GM19468 (cell line): ENCODE results near the gene NCLN.
"Not testable (repeated sequence)": the region's sequence is repeated elsewhere in the genome, so short reads cannot be mapped to it uniquely, and the experiment has no call there.

Experiments used
- ATAC-seq: cut with Tn5 transposase; IDR thresholded peaks from one replicate; pipeline ENCODE4 v1.9.1; 2021; ENCODE audit warnings: mild to moderate bottlenecking, moderate library complexity, moderate number of reproducible peaks; ENCODE audit not compliant: unreplicated experiment; ENCODE audit errors: extremely low read depth

NCLN gene

GRCh38 chr19:3196064-3196932 lies 10.6 kb downstream of the NCLN start:
- no peak for ATAC-seq

DNA sequence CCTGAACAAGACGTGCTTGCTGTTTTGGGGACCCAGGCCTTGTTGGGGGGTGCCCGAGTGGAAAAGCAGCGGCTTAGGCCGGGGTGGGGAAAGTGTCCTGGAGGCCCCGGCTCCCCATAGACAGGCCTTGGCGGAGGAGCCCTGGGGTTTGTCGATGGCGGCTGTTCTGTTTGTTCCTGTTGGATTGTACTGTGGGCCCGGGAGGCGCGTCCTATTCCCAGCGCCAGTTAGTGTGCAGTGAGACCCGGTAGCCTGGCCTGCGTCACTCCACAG lies 11.1 kb downstream of the NCLN start:
- ATAC-seq: no peak

GRCh38 chr19:3198901-3199700 lies 13.4 kb downstream of the NCLN start:
- ATAC-seq: no peak

DNA sequence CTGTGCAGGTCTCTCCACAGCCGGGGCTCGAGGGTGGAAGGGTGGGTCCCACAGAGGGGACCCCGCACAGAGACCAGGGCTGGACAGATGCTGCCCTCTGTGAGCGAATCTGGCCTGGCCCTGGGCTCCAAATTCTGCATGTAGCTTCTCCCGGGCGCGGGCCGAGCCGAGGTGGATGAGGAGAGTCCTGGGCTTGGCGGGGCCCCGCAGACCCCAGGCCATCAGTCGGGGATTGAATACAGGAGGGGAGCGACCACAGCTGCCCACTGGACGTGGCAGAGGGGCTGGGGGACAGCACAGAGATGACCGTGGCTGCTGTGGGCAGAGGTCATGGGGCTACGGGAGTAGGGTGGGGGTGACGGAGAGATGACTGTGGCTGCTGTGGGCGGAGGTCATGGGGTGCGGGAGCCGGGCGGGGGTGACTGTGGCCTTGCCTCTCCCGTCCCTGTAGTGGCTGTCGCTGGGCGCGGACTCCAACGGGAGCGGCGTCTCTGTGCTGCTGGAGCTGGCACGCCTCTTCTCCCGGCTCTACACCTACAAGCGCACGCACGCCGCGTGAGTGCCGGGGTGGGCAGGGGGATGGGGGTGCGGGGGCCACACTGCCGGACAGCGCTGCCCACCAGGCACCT lies 15.5 kb downstream of the NCLN start:
- ATAC-seq: no peak

DNA sequence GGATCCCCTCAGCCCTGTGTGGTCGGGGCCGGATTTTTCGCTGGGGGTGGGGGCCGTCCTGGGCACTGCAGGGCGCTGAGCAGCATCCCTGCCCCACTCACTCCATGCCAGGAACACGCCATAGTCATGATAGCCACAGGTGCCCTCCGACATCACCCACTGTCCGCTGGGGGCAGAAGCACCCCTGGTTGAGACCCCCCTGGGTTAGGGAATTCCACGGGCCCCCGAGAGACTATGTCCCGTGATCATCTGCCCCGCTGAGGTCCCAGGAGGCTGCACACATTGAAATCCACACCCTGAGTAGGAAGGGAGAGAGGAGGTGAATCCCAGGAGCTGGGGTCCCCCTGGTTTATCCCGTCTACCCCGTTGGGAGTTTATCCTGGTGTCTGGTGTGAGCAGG lies 16.2 kb downstream of the NCLN start:
- no peak for ATAC-seq

DNA sequence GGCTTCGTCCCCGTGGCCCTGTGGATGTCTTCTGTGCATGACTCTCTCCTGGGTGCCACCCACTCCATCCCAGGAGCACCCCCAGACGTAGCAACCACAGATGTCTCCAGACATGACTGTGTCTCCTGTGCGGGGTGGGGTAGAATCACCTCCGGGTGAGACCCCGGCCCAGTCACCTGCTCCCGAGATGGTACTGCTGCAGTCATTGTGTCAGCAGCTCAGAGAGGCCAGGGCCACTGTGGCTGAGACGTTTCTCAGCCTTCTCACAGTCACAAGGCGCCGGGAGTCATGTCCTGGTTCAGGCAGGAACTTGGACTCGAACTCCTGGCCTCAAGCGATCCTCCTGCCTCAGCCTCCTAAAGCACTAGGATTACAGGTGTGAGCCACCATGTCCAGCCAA lies 16.6 kb downstream of the NCLN start:
- ATAC-seq: no peak

DNA sequence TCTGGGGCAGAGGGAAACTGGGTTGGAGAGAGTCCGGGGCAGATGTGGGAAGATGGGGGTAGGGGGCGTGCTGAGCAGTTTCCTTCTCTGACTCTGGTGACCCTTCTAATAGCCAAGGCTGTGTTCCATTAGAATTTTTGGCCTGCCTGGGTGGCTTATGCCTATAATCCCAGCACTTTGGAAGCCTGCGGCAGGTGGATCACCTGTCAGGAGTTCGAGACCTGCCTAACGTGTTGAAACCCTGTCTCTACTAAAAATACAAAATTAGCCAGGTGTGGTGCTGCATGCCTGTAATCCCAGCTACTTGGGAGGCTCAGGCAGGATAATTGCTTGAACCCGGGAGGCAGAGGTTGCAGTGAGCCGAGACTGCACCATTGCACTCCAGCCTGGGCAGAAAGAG lies 17.2 kb downstream of the NCLN start:
- not testable (repeated sequence) for ATAC-seq

DNA sequence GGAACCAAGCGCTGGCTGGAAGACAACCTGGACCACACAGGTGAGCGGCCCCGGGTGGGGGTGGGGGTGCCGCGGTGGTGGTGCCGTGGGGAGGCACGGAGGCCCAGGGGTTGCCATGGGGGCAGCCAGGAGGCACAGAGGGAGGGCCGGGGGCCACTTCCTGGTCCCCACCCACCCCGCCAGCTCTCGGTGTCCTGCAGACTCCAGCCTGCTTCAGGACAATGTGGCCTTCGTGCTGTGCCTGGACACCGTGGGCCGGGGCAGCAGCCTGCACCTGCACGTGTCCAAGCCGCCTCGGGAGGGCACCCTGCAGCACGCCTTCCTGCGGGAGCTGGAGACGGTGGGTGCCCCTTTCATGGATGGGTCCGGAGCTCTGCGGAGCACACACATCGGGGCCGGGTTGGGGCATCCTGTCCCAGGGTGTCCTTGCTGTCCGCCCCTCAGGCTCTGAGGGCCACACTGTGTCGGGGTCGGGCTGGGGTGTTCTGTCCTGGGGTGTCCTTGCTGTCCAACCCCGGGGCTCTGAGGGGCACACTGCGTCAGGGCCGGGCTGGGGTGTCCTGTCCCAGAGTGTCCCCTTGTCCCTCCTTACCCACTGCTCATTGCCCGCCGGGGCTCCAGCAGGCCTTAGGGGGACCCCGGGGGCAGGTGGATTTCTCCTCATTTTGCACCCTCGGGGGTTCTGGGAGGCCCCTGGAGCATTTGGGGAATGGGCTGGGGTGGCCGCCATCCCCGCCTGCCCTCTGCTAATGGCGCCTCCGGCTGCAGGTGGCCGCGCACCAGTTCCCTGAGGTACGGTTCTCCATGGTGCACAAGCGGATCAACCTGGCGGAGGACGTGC lies 18.3 kb downstream of the NCLN start:
- ATAC-seq: no peak

GRCh38 chr19:3204646-3205275 lies 19.0 kb downstream of the NCLN start:
- no peak for ATAC-seq

GRCh38 chr19:3206216-3206953 lies 20.7 kb downstream of the NCLN start:
- ATAC-seq: no peak

GRCh38 chr19:3207461-3208242 lies 21.9 kb downstream of the NCLN start:
- no peak for ATAC-seq

GRCh38 chr19:3208317-3209207 lies 22.8 kb downstream of the NCLN start:
- no peak for ATAC-seq

DNA sequence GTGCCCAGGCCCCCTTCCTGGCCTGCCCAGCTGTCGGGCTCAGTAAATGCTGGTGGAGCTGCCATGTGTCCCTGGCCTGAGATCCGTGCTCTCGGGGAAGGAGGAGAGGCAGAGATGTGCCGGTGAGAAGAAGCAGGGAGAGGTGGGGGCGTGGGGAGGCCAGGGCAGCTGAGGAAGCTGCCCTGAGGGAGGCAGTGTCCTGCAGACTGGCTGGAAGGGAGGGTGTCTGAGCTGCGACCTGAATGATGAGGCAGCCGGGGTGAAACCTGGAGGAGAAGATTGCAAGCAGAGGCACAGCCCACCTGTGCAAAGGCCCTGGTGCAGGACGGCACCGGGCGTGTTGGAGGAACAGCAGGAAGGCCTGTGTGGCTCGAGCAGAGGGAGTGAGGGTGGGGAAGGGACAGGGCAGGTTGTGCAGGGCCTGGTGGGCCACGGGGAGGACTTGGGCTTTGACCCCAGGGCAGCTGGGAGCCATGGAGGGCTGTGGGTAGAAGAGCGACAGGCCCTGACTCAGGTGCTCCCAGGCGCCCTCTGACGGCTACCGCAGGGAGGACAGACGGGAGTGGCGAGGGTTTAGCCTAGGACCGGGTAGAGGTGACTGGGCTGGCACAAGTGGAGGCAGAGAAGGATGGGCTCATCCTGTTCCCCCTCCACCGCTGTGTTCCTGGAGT lies 24.8 kb downstream of the NCLN start:
- ATAC-seq: no peak

DNA sequence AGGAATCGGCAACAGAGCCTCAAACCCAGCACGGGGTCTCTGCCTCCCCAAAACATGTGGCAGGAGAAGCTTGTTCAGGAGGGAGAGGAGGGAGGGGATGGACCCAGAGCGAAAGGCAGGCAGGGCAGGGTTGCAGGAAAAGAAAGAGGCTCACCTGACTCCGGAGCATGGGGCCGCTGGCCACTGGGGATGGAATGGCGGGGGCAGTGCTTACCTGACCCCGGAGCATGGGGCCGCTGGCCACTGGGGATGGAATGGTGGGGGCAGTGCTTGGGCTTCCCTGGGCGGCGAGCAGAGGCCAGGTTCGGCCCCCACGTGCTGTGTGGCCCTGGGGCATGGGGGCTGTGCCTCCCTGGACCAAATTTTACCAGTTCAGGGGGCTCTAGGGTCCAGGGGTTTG lies 25.5 kb downstream of the NCLN start:
- ATAC-seq: no peak

DNA sequence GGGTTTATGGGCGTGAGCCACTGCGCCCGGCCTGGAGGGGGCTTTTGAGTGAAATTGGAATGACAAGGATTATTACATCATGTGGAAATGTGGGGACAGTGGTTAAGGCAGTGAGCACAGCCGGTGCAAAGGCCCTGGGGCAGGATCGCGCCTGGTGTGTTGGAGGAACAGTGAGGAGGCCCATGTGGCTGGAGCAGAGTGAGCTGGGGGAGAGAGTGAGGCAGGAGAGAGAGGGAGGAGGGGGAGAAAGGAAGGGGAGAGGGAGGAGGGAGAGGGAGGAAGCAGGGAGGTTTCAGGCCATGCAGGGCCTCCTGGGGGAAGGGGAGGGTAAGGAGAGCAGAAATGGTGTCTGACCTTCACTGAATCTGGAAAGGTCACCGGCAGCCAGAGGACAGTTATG lies 27.4 kb downstream of the NCLN start:
- ATAC-seq: no peak

- no peak for ATAC-seq
Observed at GRCh38 chr19:3216874-3217273, 31.1 kb downstream of the NCLN start.

- ATAC-seq: no peak
Observed at GRCh38 chr19:3220576-3220975, 34.8 kb downstream of the NCLN start.
